CD4-positive, alpha-beta T cell (primary cell): Measurements from ENCODE around the gene CDRT4. TPM values are rescaled to one million over a fixed set of nuclear protein-coding genes. Genes with fewer than 3 reads are reported as not detected.

Experiments used
- ATAC-seq: fragments of 200-7000 bp; cut with Tn5 transposase; one replicate; pipeline ENCODE4 v1.10.0; 2022; ENCODE audit warnings: mild to moderate bottlenecking; ENCODE audit not compliant: poor library complexity
- CTCF ChIA-PET: fragments of 350-600 bp; sonication (Branson Sonifier 250); formaldehyde crosslinking; loops from one replicate; lab custom pipeline; 2021; ENCODE audit warnings: antibody characterized with exemption, inconsistent platforms; lab: Charles Lee
- POLR2A ChIA-PET: fragments of 350-600 bp; sonication (Branson Sonifier 250); formaldehyde crosslinking; loops from one replicate; lab custom pipeline; 2021; ENCODE audit warnings: antibody characterized with exemption, inconsistent platforms; lab: Charles Lee
- DNase-seq, 14 experiments: peaks; one replicate each; pipeline ENCODE4 v3.0.0-alpha.2; 2013 to 2020; ENCODE audit warnings: mixed read lengths in 2 of 14
- H3K27ac ChIP-seq, 2 donors: one replicate each; pipeline versions ENCODE4 v1.5.1 to v1.7.0; 2013; ENCODE audit warnings: low read length in 2 of 2, low read depth in 1 of 2, mild to moderate bottlenecking in 1 of 2
- H3K27me3 ChIP-seq, 2 experiments: 1 replicate in 1 of 2; 2 replicates in 1 of 2; pipeline versions ENCODE4 v1.6.1 to v1.7.0; 2013; ENCODE audit warnings: low read length in 2 of 2, control low read depth in 1 of 2, mild to moderate bottlenecking in 1 of 2, moderate library complexity in 1 of 2; ENCODE audit not compliant: insufficient read depth in 2 of 2, control insufficient read depth in 1 of 2
- H3K36me3 ChIP-seq: one replicate; pipeline ENCODE4 v1.6.1; 2013; ENCODE audit warnings: low read length, control low read depth; ENCODE audit not compliant: insufficient read depth
- H3K4me1 ChIP-seq: one replicate; pipeline ENCODE4 v1.6.1; 2013; ENCODE audit warnings: low read length, control low read depth; ENCODE audit not compliant: insufficient read depth
- H3K4me3 ChIP-seq: one replicate; pipeline ENCODE4 v1.5.1; 2013; ENCODE audit warnings: mild to moderate bottlenecking, low read length, moderate library complexity
- H3K9me3 ChIP-seq, 2 experiments: 1 replicate in 1 of 2; 2 replicates in 1 of 2; pipeline versions ENCODE4 v1.6.1 to v1.7.0; 2013; ENCODE audit warnings: low read length in 2 of 2, mild to moderate bottlenecking in 2 of 2, control low read depth in 1 of 2, moderate library complexity in 1 of 2; ENCODE audit not compliant: control insufficient read depth in 1 of 2, insufficient read depth in 1 of 2
- H3K27ac Mint-ChIP-seq: one replicate; pipeline ENCODE4 v1.8.0; 2020; ENCODE audit warnings: mixed read lengths
- H3K27me3 Mint-ChIP-seq: one replicate; pipeline ENCODE4 v1.8.0; 2021; ENCODE audit warnings: mixed read lengths
- H3K36me3 Mint-ChIP-seq: one replicate; pipeline ENCODE4 v1.8.0; 2021; ENCODE audit warnings: low read depth, mixed read lengths
- H3K4me1 Mint-ChIP-seq: one replicate; pipeline ENCODE4 v1.8.0; 2021; ENCODE audit warnings: low read depth, mixed read lengths
- H3K4me3 Mint-ChIP-seq: one replicate; pipeline ENCODE4 v1.8.0; 2020; ENCODE audit warnings: mild to moderate bottlenecking, mixed read lengths
- H3K9me3 Mint-ChIP-seq: one replicate; pipeline ENCODE4 v1.8.0; 2020; ENCODE audit warnings: mixed read lengths
- CTCF ChIP-seq: fragments of 200-600 bp; IDR thresholded peaks from one replicate; pipeline ENCODE4 v1.8.0; 2022; ENCODE audit warnings: antibody characterized with exemption, mild to moderate bottlenecking
- intact Hi-C, 2 experiments: fragments of 100-400 bp; cut with DNase I in 1 of 2; cut with micrococcal nuclease in 1 of 2; formaldehyde crosslinking; loops; one replicate each; pipeline versions ENCODE4 v1.15.1 to v1.9.0; 2023 to 2025; cut with DNase I, micrococcal nuclease
- total RNA-seq, 174 experiments: library from RNA in 2 of 174; stranded (reverse) in 2 of 174; gene quantifications; one replicate each; pipeline ENCODE4 v1.2.3 and lab custom pipeline; 2021 to 2026

Gene CDRT4
- total RNA-seq, 2 experiments from 2014 or later = 0.89 to 3.3 TPM

GRCh38 chr17:15444805-15445204 lies 22.6 kb downstream of the CDRT4 start:
- H3K27ac ChIP-seq = no peak overlapping the region
- no peak overlapping the region for H3K4me3 ChIP-seq
- TF ChIP-seq CTCF = no peak
- Mint-ChIP-seq H3K36me3 (peaks cover 13% of the 10 kb centered on the region), H3K27me3 (no peaks in the 10 kb centered on the region), H3K27ac (no peak overlapping the region), H3K9me3 (no peaks in the 10 kb centered on the region), H3K4me3 (no peak overlapping the region), H3K4me1 (peaks cover 24% of the 10 kb centered on the region)
- peaks cover 6% of the 10 kb centered on the region for H3K36me3 ChIP-seq
- H3K27me3 ChIP-seq = no peaks in the 10 kb centered on the region
- ChIA-PET CTCF (no interaction called here), POLR2A (interaction anchor here (1.0 kb wide), 1 partner anchor 8 kb away, joined by 3 read pairs; no protein-coding TSS in a partner anchor)
- peaks cover 8% of the 10 kb centered on the region for H3K4me1 ChIP-seq
- ATAC-seq (no peak), DNase-seq (peak in 2 of 14 experiments; percentile 3 to 13)
- peaks cover 0 to 8% of the 10 kb centered on the region in 2 experiments for H3K9me3 ChIP-seq
- intact Hi-C loops = no loop called here

- intact Hi-C loops = no loop called here
- Mint-ChIP-seq H3K9me3 (no peaks in the 10 kb centered on the region), H3K4me3 (no peak overlapping the region), H3K27me3 (no peaks in the 10 kb centered on the region), H3K36me3 (peaks cover 35% of the 10 kb centered on the region), H3K27ac (no peak overlapping the region), H3K4me1 (peaks cover 24% of the 10 kb centered on the region)
- Histone ChIP-seq H3K4me3 (no peak overlapping the region), H3K9me3 (peaks cover 0 to 8% of the 10 kb centered on the region in 2 experiments), H3K27me3 (no peaks in the 10 kb centered on the region), H3K27ac (no peak overlapping the region), H3K4me1 (peaks cover 8% of the 10 kb centered on the region), H3K36me3 (peaks cover 6% of the 10 kb centered on the region)
- TF ChIP-seq CTCF = no peak
- CTCF ChIA-PET = no interaction called here
- POLR2A ChIA-PET = no interaction called here
- DNase-seq (no peak), ATAC-seq (no peak)
Observed at GRCh38 chr17:15442311-15443180, 24.9 kb downstream of the CDRT4 start.

GRCh38 chr17:15441315-15441714 lies 26.1 kb downstream of the CDRT4 start:
- Histone ChIP-seq H3K27me3 (no peaks in the 10 kb centered on the region), H3K36me3 (peaks cover 6% of the 10 kb centered on the region), H3K27ac (no peak overlapping the region), H3K4me1 (peaks cover 20% of the 10 kb centered on the region), H3K4me3 (no peak overlapping the region), H3K9me3 (peaks cover 0 to 8% of the 10 kb centered on the region in 2 experiments)
- ChIA-PET CTCF (no interaction called here), POLR2A (no interaction called here)
- TF ChIP-seq CTCF = no peak
- peaks cover 3% of the 10 kb centered on the region for H3K9me3 Mint-ChIP-seq
- no peak for ATAC-seq
- peaks cover 31% of the 10 kb centered on the region for H3K4me1 Mint-ChIP-seq
- H3K36me3 Mint-ChIP-seq = peaks cover 48% of the 10 kb centered on the region
- no peaks in the 10 kb centered on the region for H3K27me3 Mint-ChIP-seq
- intact Hi-C loops = no loop called here
- H3K27ac Mint-ChIP-seq = no peak overlapping the region
- no peak overlapping the region for H3K4me3 Mint-ChIP-seq
- DNase-seq = no peak
